IPS DF 19.7 (cell line): ENCODE measurements around the gene CLPSL2.

ENCODE experiments used
- DNase-seq: peaks from one replicate; pipeline ENCODE4 v3.0.0-alpha.2; 2013; ENCODE audit warnings: low read depth, low spot score

The CLPSL2 gene

DNA sequence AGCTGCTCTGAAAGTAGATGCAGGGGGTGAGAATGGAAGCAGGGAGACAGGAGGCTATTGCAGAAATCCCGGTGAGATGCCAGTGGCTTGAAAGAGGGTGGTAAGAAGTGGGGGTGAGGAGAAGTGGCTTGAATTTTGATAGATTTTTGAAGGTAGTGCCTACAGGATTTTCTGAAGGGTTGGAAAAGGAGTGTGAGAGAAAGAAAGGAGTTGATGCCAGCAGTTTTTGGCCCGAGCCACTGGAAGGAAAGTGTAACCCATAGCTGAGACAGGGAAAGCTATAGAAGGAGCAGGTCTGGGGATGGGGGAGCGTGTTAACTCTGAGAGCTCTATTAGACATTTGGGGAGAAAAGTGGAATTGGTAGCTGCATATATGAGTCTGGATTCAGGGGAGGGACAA lies 29.9 kb upstream of the CLPSL2 start:
- DNase-seq, result no peak

DNA sequence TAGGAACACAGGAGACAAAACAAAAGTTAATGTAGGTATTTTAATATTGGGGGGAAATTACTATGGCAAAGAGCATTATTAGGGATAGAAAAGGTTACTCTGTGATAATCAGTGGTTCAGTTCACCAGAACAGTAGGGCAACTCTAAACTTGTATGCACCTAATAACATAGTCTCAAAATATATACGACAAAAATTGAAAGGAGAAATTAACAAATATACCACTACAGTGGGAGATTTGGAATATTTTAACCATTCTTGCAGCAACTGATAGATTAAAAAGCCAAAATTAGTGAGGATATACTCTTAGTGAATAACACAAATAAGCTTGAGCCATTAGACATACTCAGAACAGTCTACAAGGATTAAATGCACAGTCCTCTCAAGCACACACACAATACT lies 28.5 kb upstream of the CLPSL2 start:
- no peak for DNase-seq

DNA sequence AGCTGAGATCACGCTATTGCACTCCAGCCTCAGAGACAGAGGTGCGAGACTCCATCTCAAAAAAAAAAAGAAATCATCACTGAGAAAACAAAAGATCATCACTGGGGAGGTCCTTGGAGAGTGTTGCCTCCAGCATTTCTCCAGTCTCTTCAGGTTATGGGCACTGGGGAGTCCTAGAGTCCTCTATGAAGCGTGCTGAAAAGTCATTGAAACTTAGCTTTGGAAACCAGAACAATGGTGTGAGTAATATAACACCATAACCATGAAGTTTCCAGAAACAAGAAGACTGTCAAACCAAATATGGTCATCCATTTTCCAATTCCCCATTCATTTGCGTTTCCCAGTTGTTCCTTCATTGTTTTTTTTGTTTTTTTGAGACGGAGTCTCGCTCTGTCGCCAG lies 25.8 kb upstream of the CLPSL2 start:
- no peak for DNase-seq

DNA sequence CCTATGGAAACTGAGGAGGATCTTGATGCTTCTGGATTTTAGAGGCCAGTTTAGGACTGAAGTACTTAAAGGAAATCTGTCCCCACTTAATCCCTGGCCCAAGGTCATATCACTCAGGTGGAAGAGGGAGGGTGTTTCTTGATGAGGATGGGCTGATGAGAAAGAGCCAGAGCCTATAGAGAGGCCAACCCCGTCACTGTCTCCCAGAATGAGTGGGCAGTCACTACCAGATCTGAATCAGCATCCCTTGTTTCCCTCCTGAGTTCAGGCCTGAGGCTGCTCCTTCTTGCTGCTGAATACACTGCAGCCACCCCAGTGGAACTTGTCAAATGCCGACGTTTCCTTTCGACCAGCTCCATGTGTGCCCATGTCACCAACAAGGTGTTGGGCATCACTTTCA lies 24.8 kb upstream of the CLPSL2 start:
- no peak for DNase-seq

DNA sequence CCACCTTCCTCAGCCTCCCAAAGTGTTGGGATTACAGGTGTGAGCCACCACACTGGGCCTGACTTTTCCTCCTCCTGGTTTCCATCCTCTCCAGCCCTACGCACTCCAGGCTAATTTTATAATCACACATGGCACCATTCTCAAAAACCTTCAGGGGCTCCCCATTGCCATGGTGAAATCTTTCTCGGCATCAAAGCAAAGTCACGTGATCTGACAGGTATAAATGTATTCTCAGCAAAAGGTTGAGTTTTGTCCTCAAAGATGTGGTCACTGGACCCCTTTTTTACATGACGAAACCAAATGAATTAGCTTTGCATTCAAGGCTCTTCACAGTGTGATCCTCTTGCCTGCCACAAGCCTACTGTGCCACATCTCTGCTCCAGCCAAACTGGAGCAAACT lies 24.1 kb upstream of the CLPSL2 start:
- DNase-seq, result no peak

DNA sequence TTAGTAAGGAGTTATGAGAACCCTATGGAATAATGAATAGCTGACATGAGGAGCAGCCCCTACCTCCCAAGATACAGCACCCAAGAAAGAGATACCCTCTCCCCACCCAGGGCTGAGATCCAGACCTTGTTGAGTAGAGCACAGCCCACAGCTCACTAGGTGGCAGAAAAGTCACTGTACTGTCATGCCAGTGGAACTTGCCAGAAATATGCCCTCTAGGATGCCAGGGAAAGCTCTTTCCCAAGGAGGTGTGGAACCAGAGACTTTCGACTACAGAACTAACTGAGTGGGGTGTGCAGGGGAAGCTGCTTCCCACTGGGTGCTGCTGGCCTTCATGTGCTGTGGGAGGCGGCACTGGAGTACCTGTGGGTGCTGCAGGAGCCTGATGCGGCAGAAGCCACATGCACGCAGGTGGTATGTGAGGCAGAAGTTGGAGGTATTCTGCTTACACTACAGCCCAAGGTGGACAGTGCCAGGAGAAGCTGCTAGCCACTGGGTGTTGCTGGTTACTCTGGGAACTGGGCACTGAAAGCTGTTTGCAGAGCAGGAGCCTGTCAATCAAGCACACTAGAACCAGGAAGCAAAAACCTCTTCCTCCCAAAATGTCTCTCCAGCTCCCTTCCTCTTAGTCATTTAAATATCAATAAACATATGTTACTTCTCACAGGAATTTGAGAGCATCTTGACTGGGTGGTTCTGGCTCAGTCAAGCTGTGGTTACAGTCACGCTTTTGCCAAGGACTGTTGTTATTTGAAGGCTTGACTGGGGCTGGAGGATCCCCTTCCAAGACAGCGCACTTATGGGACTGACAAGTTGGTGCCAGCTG lies 21.7 kb upstream of the CLPSL2 start:
- no peak for DNase-seq

DNA sequence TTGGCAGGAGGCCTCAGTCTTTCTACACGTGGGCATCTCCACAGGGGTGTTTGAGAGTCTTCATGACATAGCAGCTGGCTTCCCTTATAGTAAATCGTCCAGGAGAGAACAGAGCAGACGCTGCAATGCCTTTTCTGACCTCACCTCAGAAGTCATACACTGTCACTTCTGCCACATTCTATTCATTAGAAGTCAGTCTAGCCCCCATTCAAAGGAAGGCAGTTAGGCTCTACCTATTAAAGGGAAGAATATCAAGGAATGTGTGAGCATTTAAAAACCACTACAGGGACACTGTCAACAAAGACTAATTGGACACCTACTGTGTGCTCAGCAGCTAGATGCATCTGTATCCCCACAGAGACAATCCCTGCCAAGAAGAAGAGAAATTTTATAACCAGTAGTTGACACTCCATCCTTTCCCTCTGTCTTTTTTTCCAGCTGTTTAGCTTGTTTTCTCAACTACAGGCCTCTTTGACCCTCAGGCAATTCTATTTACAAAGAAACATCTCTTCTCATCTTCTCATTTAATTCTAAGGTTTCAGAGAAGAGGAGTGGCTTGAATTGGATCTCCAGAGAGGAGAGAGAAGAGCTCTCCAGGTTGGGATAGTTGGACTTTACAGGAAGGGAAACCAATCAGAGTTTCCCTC lies 21.0 kb upstream of the CLPSL2 start:
- no peak for DNase-seq

DNA sequence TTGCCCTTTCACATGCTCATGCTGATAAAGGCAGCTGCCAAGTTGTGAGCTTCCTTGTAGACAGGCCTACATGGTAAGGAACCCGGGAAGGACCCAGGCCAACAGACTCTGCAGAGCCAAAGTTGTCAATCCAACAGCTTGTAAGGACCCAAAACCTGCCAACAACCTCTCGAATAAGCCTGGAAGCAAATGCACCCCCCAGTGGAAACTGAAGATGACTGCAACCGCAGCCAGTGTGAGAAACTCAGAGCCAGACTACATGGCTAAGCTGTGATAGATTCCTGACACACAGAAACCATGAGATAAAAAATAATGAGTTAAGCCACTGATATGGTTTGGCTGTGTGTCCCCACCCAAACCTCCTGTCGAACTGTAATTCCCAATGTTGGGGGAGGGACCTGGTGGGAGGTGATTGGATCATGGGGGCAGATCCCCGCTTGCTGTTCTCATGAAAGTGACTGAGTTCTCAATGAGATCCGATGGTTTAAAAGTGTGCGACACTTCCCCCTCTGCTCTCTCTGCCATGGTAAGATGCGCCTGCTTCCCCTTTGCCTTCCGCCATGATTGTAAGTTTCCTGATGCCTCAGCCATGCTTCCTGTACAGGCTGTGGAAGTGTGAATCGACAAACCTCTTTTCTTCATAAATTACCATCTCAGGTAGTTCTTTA lies 18.8 kb upstream of the CLPSL2 start:
- DNase-seq, result peak; percentile 78

DNA sequence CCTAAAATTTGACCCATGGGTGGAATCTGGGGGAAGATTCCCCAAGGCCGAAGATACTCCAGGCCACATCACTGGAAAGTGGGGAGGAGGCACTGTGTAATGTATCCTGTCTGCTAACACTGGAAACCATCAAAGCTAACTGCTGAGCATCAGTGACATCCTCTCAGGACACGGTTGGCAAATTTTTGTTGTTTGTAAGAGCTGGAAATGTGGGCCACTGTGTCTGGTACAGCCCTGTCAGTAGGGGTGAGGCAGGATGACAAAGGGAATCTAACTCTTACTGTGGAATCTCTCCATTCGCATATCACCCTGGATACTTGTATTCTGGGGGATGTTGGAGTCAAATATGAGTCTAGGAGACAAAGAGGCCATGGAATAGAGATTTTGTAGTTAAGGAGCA lies 17.0 kb upstream of the CLPSL2 start:
- DNase-seq, result no peak

DNA sequence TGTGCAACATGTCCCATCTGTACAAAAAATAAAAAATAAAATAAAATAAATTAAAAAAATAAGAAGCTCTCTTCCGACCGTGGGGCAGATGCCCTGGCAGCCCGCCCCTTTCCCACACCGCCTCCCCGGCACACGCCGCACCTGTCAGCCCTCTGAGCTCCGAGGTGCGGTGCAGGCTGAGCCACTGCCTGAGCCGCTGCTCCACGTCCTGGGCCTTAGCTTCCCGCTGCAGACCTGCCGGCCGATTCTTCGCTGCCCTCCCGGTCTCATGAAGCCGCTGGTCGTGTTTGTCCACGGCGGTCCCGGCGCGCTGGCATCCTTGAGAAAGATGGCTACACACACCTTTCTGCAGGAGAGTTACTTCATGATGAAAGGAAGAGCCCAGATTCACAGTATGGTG lies 10.7 kb upstream of the CLPSL2 start:
- DNase-seq, result no peak

DNA sequence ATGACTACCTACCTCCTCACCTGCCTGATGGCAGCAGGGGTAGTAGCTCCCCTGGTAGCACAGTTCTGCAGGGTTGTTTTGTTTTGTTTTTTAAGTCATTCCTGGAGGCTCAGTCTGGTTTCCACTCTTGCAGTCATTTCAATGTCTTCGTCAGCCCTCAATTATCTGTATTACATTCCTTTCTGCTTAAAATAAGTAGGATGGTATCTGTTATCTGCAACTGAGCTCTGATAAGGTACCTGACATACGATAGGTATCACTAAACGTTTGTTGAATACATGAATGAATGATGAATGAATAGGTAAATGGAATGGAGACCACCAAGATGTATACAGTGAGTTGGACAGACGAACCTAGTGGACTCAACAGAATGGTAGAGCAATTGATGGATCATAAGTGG lies 7.2 kb upstream of the CLPSL2 start:
- DNase-seq, result no peak

DNA sequence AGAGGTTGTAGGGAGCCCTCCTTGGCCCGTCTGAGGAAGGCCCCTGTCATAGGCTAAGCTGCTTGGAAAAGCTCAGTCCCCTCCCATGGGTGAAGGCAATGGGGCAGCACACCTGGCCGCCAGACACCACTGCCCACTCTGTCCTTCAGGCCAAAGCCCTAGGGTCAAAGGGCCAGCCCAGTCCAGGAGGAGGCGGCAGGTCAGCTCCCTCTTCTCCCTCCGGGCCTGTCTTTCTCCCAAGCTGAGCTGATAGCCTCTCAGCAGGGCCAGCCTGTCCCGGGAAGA lies 5.1 kb upstream of the CLPSL2 start:
- no peak for DNase-seq

DNA sequence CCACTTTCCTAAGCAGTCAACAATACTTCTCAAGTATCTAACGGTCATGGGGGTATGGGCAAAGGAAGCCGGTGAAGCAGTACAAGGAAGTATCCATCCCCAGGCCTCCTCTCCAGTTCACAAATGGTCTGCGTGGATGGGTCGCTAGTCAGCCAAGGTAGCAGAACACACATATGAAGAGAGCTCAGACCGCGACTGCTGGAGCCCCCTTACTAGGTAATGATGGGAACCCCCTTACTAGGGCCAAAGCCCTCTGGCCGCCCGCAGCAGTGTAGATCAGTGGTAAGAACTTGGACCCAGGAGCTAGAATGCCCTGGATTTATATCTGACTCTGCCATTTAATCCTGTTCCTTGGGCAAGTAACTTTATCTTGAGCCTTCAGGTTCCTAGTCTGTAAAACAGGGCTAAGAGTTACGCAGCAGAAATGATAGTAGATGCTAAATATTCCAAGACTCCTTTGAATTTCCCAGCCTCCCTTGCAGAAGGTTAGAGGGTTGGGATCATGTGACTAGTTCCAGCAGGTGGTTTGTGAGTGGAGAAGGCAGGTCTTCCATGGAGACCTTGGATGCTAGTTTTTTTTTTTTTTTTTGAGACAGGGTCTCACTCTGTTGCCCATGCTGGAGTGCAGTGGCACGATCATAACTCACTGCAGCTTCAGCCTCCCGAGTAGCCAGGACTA lies 2.1 kb upstream of the CLPSL2 start:
- DNase-seq, result no peak

DNA sequence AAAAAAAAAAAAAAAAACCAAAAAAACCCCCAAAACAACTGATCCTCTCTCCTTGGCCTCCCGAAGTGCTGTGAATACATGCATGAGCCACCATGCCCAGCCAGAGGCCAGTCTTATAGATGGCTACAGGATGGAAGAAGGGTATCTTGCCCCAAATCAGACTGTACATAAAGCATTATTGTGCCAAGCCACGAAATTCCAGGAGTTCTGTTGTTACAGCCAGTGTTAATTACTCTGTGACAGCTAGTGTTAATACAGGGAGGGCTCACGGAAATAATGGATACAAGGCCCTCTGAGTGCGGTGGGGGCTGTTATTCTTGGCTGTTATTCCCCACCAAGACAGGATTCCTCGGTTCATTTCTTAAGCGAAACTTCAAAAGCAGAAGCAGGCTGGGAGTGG lies 1.4 kb upstream of the CLPSL2 start:
- no peak for DNase-seq

DNA sequence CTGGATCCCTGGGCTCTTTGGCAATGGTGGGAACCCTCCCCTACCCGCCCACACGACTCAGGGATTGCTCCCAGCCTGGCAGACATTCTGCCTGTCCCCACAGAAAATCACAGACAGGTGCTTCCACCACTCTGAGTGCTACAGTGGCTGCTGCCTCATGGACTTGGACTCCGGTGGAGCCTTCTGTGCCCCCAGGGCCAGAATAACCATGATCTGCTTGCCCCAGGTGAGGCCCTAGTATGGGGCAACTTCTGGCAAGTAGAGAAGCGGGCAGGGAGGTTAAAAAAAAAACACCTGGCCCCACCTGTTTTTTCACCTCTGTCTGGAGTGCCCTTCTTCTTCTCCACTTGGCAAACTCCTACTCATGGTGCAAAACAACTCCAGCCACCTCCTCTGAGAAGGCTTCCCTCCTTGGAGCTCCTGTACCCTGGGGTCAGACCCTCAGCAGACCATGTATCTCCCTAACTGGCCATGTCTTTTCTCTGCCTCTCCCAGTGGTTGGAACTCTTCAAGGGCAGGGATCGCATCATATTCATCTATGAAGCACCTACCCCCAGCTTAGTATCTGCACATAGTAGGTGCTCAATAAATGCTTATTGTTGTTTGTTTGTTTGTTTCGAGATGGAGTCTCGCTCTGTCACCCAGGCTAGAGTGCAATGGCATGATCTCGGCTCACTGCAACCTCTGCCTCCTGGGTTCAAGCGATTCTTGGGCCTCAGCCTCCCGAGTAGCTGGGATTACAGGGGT lies 1.1 kb downstream of the CLPSL2 start:
- no peak for DNase-seq

DNA sequence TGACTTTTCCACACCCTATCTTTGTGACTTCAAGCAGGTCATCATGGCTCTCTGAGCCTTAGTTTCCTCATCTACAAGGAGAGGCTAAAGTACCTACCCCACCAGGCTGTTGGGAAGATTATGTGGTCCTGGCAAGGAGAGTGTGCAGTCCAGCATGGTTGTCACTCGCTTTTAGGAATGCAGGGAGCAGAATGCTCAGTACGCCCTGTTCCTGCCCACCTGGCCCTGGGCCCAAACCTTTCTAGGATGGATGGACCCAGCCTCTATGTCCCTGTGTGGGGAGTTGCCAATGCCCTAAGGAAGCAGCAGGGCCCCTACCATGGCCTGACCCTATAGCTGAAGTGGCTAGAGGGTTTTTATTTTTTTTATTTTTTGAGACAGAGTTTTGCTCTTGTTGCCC lies 2.0 kb downstream of the CLPSL2 start:
- no peak for DNase-seq

DNA sequence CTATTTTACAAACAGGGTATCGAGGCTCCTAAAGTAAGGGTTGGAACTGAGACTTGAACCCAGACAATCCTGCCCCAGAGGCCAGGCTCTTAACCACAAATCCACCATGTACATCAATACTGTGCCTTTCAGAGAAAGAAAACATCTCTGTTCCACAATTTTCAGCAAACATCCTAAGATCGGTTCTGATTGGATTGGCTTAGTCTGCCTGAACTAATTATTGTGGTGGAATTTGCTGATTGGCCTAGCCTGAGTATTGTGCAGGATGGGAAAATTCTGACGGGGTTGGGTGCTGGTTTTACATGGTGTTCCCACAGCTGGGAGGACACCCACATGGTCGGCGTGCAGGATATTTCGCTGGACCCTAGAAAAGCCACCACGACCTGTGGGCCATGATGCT lies 4.3 kb downstream of the CLPSL2 start, which contains the start of gene CLPSL1:
TSS of gene CLPSL1 (plus strand) at position 301 of the 400 bp plus-strand sequence. CDS start at position 393, 92 bp downstream.
- no peak for DNase-seq

DNA sequence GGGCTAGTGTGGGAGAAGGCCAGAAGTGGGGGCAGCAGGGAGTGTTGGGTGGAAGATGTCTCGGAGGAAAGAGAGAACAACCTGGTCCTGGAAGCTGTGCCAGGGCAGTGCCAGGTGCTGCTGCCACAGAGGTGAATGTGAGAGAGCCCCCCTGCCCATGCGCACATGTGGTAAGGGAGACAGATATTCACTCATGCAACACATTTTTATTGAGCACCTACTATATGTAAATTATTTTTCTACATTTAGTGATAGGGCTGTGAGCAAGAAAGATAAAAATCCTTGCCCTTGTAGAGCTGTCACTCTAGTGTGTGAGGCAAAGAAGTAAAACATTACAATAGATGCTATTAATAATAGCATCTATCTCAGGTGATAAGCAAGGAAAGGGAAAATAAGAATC lies 4.9 kb downstream of the CLPSL2 start:
- DNase-seq, result no peak

DNA sequence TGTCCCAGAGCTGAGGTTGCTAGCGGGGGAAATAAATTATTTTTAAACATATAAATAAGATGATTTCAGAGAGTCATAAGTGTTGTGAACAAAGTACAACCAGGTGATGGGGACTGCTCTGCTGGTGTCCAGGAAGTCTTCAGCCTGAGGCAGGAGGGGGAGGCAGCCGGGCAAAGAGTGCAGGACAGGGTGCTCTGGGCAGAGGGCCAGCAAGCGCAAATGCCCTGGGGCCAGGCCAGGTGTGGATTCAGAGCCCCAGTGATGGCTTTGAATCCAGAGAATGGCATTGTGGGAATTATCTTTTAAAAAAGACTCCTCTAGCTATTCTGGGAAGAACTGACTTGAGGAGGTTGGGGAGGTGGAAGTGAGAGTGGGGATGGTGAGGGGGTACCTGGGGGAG lies 6.0 kb downstream of the CLPSL2 start:
- no peak for DNase-seq

DNA sequence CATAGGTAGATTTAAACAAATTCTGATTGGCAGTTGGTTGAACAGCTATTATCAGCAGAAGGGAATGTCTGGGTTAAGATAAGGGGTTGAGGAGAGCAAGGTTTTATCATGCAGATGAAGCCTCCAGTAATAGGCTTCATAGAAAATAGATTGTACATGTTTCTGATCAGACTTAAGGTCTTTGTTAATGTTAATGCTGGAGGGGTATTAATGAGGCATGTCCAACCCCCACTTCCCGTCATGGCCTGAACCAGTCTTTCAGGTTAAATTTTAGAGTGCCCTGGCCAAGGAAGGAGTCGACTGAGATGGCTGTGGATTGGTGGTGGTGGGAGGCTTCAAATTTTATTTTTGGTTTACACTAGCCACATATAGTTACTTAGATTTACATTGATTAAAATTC lies 7.8 kb downstream of the CLPSL2 start:
- DNase-seq, result no peak

DNA sequence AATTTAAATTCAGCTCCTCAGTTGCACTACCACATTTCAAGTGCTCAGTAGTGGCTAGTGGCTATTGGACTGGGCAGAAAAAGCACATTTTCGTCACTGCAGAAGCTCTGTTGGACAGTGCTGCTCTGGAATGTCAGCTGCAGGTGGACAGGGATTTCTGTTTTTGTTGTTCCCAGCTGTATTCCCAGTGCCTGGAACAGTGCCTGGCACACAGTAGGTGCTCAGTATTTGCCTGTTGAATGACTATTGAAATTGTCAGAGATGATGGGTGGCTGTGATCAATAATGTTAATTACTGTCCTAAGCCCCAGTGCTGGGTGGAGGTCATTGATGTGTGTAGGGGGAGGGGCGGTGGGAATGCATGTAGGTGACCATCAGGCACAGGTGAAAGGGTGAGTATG lies 9.9 kb downstream of the CLPSL2 start:
- no peak for DNase-seq

DNA sequence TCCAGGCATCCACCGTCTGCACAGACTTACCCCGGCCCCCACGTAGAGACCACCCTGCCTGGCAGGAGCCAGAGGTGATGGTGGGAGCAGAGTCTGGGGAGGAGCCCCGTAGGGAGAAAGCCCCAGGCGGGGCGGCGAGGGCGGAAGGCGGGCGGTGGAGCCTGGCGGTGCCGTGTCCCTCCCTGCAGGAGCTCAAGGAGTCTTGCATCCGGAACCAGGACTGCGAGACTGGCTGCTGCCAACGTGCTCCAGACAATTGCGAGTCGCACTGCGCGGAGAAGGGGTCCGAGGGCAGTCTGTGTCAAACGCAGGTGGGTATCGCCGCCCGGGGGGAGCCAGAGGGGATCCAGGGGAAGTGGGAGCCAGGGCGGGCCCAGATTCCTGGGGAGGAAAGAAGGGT lies 10.4 kb downstream of the CLPSL2 start:
- no peak for DNase-seq
